Left ventricle myocardium superior (tissue), 1 donor: Measurements from ENCODE around the gene AGTPBP1. TPM values are rescaled to one million over a fixed set of nuclear protein-coding genes. Genes with fewer than 3 reads are reported as not detected.

Experiments used
- ATAC-seq: fragments of 200-7000 bp; cut with Tn5 transposase; one replicate; pipeline ENCODE4 v1.9.1; 2020; ENCODE audit warnings: mild to moderate bottlenecking, moderate library complexity
- DNase-seq: peaks from one replicate; pipeline ENCODE4 v3.0.0-alpha.2; 2020
- intact Hi-C: fragments of 100-400 bp; cut with micrococcal nuclease; formaldehyde crosslinking; loops from one replicate; pipeline ENCODE4 v1.11.0; 2022
- total RNA-seq: library from RNA; stranded (reverse); fragmentation: NEBNext Ultra II Directional; extraction: Animal tissue kit (Norgen Biotek cat#: 25700); gene quantifications from one replicate; pipeline ENCODE4 v1.2.1, GENCODE V29; 2021
- donor health status: DM: no; HTN: yes; CAD: no; lungs with severe emphysema.

AGTPBP1 gene
- total RNA-seq, 1 donor from 2014 or later: 64.4 TPM

DNA sequence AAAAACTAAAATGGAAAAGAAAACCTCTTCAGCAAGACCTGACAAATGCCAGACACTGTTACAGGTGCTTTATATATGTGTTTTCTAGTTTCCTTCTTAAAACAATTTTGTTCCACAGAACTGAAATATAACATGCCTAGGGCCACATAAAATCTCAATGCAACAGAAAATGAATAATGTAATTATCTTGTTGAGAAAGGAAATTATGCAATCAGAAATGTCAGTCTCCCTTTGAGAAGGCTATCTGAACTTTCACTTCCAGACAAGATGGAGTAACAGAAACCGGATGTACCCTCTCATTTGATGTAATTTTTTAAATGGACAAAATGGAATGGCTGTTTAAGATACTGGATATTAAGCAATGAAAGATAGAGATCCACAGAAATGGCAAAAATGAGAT, 79.2 kb downstream of the AGTPBP1 start:
- intact Hi-C loops: no loop called here
- no peak for DNase-seq
- ATAC-seq: no peak

DNA sequence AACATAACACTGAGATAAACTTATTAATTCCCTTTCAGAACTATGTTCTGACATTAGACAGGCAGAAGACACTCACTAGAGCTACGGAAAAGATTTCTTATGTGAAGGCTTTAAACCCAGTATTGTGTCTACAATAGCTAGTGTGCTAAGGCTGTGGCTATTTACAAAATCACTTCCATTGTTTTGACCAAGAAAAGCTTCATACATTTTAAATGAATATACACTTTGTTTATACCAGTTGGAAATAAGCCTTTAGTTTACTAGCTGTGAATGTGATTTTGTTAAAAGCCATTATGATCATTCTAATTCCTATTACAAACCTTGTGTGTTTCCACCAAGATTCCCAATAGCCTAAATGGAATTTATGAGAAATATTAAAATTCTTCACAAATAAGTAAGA, 83.0 kb downstream of the AGTPBP1 start:
- ATAC-seq: no peak
- intact Hi-C loops: no loop called here
- DNase-seq: no peak

DNA sequence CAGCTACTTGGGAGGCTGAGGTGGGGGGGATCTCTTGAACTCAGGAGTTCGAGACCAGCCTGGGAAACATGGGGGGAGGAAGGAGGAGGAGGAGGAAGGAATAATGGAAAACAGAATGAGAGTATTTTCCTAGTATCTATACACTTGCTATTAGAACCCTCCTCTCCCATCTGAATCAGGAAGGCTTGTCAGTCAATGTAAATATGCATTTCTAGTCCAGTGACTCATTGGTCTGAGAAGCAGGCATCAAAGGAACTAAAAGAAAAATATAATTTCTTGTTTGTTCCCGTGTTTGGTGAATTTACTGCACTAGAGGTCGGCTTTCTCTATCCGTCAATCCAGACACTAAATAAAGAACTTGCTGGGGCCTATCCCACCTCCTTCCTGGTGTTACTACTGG, 88.6 kb downstream of the AGTPBP1 start:
- DNase-seq (no peak), ATAC-seq (no peak)
- intact Hi-C loops: no loop called here

DNA sequence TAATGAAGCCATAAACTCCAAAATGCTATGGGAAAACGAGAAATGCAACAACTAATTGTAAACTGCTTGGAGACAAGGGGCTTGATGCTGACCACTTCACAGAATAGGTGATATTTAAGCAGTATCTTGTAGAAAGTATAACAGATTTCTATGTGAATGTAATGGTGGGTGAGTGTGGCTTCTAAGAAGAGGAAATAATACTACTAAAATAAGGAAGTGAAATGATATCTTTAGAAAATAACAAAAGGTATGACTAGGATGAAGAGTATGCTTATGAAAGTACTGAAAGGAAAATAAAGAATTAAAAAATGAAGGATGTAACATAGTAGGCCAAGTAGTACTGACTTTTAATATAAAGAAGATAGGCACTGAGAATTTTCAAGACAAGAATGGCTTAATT, 94.2 kb downstream of the AGTPBP1 start:
- intact Hi-C loops: no loop called here
- ATAC-seq: no peak
- DNase-seq: no peak

DNA sequence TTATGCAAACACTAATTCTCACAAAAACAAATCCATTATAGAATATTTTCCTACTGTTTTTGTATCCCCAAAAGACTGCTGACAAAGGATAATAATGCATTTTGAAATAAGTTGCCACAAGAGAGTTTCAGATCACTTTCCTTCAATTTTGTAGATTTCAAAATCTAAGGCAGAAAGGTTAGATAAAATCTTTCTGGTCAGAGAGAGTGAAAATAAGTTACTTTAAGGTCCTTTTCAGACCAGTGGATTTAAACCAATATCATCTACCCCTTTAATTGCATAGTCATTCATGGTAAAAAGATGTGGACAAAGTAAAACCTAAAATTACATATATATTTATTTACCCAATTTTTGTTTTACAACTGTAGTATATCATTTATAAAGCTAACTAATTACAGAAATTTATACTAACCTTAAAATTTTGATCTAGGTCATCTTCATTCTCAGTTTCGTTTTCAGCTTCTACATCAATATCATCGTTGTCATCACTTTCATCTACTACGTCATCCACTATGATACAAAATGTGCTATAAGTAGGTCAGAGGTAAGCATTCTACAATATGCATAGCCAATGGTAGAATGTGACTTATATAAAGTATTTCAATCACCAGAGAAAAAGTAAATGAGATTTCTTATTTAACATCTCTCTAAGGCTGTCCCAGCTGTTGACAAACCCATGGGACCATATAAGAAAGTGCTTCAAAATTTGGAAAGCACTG, 95.7 kb downstream of the AGTPBP1 start:
- intact Hi-C loops: no loop called here
- ATAC-seq (no peak), DNase-seq (no peak)

DNA sequence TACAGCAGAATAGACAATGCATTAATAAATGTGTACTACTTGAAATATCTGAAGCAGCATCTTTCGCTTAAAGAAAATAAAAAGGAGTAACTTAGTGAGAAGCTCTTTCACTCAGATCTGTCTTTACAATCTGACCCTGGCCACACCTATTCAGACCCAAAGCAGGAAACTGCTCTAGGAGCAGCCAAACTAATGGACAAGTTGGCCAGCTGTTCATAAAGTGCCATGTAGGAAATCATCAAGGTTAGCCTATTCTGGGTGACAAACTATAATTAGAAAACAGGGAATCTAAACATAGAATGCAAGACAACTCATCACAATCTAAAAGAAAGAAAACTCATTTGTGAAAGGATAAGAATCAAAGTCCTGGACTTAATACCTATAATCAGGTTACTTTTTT, 101.3 kb downstream of the AGTPBP1 start:
- intact Hi-C loops: no loop called here
- no peak for DNase-seq
- ATAC-seq: peak; percentile 70

DNA sequence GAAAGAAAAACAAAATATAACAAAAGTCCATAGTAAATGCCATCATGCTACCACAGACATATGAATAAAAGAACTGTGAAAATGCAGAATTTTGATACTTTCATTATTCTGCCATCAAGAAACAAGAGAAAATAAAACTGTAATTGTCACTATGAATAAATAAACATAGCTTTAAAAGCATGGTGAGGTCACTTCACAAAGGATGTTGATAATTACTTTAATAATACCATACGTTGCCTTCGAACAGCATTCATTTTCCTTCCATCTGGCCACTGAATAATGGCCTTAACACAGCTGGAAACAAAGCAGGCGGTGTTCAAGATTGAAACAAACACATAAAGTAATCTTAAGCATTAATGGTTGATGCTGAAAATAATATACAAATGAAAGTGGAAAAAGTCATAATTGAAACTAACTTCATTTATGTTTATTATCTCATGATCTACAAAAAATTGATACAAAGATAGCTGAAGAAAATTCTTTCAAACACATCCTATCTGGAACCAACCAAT, 102.0 kb downstream of the AGTPBP1 start:
- no peak for ATAC-seq
- intact Hi-C loops: no loop called here

DNA sequence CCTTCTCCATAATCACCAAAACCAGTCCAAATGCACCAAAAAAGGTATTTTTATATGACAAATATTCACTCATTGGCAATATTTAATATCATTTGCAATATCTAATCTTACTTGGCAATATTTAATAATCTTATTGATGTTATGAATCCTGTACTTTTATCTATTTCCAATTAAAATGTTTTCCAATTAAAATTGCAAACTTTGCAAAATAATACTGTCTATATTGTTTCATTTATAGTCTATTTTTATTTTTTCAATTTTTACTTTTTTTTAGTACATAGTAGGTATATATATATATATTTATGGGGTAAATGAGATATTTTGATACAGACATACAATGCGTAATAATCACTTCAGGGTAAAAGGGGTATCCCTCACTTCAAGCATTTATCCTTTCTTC, 109.9 kb downstream of the AGTPBP1 start:
- DNase-seq (no peak), ATAC-seq (no peak)
- intact Hi-C loops: no loop called here

More for the DNA sequence above, 102.0 kb downstream of the AGTPBP1 start:
- no peak for DNase-seq

DNA sequence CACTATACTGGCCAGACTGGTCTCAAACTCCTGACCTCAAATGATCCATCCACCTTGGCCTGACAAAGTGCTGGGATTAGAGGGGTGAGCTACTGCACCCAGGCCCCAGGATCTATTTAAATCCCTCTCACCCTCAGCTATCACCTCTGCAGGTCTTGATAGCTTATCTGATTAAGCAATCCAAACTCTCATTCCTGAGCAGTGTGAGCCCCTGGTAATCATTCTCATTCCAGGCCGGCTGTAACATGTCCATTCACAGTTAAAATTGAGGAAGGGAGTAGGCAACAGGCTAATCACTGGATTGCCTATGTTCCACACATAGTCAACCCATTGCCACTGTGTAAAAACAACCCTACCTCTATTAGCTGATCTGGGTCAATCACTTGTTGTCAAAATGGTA, 111.1 kb downstream of the AGTPBP1 start:
- DNase-seq (no peak), ATAC-seq (no peak)
- intact Hi-C loops: no loop called here

DNA sequence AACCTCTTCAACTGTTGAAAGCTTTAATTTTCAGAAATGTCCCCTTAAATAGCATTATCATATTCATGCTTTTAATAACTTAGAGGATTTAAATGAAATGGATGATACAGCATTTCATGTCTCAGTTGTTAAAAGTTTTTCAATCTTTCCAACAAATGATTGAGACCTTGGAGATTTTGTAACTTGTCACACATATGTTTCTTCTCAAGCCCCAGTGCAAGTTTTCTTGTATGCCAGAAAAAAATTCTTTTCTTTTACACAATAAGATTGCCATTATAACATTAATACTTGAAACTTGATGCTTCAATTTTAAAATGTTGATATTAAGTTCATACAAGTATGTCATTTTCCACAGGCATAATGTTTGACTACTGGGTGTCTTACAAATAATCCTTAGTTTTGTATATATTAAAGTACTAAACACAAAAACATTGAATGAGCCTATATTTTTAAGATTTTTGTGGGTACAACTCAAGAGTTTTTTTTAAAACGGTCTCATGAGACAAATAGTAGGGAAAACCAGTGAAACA, 124.5 kb downstream of the AGTPBP1 start:
- intact Hi-C loops: loop anchor here (10.0 kb wide), 1 partner anchor 1212 kb away; no protein-coding TSS in a partner anchor
- DNase-seq: no peak
- no peak for ATAC-seq

DNA sequence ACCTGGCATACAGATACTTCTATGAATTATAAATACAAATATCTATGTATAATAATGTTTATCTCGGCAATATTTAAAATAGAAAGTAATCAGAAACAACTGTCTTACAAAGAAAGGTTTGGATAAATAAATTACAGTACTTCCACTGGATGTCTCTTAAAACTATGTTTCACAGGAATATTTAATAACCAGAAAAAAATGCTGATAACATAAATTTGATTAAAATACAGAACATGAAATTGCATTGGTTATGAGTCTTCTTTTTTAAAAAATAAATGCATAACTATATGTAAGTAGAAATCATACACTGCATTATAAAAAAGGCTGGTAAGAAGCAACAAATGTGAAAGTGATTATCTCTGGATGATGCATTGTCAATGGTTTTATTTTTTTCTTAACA, 126.0 kb downstream of the AGTPBP1 start:
- intact Hi-C loops: loop anchor here (10.0 kb wide), 1 partner anchor 1211 kb away; no protein-coding TSS in a partner anchor
- no peak for ATAC-seq

DNA sequence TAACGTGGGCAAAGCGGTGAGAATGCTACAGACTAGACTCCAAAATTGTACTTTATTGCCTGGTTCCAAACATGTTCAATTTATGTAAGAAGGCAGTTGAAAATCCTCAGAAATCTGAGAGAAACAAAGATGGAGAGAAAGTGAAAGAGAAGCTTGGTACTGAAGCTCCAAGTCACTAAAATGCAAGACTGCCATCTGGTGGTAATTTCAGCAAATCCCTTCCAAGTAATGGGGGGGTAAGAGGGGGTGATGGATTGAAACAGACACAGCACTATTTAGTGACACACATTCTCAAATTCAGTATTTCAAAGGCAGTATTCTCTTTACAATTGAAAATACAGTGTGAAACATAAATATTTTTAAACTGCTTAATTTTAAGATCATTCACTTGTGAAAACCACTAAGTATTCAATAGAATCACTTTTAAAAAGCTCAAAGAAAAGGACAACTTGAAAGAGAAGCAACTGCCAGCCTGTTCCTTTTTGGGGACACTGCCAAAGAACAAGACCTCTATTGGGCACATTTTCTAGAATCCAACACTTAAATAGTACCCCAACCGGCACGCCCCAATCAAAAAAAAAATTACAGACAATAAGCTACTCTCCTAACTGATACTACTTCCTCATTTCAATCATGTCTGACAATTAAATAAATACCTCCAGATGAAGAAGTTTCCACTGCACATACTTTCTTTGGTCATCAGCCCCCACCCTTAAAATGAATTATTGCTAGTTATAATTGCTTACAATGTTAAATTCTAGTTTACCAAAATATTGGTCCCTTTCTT, 131.5 kb downstream of the AGTPBP1 start:
- ATAC-seq (peak; percentile 70), DNase-seq (no peak)
- intact Hi-C loops: loop anchor here (10.0 kb wide), 1 partner anchor 1205 kb away; no protein-coding TSS in a partner anchor

More for the DNA sequence above, 126.0 kb downstream of the AGTPBP1 start:
- DNase-seq: no peak

DNA sequence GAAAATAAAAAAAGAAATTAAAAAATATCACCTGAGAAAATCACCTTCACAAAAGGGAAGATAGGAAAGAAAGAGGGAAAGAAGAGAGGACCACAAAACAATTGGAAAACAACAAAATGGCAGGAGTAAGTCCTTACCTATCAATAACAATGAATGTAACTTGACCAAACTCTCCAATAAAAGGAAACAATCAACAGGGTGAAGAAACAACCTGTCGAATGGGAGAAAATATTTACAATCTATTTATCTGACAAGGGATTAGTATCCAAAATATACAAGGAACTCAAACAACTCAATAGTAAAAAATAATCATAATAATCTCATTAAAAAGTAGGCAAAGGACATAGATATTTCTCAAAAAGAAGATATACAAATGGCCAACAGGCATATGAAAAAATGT, 135.8 kb downstream of the AGTPBP1 start:
- ATAC-seq: no peak
- intact Hi-C loops: no loop called here
- DNase-seq: no peak

DNA sequence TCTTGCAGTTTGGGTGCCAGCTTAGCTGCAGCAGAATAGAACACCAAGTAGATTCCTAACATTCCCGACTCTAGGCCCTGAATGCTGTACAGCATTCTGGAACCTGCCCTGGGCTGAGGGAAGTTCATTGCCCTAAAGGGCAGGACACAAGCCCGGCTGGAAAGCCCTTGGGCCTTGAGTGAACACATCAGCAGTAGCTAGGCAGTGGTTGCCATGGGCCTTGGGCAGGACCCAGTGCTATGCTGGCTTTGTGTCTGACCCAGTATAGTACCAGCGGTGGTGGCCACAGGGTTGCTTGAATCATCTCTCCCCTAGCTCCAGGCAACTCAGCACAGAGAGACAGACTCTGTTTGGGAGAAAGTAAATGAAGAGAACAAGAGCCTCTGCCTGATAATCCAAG, 137.8 kb downstream of the AGTPBP1 start:
- intact Hi-C loops: loop anchor here (2.0 kb wide), 1 partner anchor 15 kb away; no protein-coding TSS in a partner anchor
- no peak for DNase-seq
- no peak for ATAC-seq

DNA sequence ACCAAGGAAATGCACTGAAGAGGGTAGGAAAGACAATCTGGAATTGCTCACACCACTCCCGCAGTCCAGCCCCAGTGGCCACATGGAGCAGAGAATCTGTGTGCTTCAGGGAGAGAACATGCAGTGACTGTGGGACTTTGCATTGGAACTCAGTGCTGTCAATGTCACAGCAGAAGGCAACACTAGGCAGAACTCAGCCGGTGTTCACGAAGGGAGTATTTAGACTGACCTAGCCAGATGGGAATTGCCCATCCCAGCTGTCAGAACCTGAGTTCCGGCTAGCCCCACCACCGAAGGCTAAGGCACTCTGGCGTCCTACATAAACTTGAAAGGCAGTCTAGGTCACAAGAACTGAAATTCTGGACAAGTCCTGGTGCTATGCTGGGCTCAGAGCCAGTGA, 139.0 kb downstream of the AGTPBP1 start:
- DNase-seq (no peak), ATAC-seq (peak; percentile 48)
- intact Hi-C loops: loop anchor here (2.0 kb wide), 1 partner anchor 16 kb away; no protein-coding TSS in a partner anchor

DNA sequence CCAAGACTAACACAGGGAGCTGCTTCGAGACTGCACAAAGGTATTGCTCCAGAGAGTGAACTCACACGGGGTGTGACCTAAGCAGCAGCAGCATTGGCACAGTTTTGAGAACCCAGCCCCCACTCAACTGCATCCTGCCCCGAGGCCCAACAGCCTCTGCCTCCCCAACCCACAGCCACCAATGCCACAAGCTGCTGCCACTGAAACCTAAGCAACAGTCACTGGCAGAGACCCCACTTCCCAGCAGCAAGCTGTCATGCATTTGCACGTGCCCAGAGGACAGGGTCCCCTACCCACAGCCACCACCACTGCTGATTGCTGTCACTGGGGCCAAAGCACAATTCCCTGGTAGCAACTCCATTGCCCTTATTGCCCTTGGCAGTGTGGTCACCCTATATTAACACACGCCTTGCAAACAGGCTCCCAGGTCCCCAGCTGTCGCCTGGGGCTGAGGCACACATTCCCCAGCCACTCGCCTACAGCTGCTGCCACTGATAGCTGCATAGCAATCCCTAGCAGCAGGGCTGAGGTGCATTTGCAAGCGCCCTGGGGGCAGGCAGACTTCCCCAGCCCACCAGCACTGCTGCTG, 141.0 kb downstream of the AGTPBP1 start:
- peak; percentile 80 for ATAC-seq
- peak; percentile 38 for DNase-seq
- intact Hi-C loops: no loop called here

DNA sequence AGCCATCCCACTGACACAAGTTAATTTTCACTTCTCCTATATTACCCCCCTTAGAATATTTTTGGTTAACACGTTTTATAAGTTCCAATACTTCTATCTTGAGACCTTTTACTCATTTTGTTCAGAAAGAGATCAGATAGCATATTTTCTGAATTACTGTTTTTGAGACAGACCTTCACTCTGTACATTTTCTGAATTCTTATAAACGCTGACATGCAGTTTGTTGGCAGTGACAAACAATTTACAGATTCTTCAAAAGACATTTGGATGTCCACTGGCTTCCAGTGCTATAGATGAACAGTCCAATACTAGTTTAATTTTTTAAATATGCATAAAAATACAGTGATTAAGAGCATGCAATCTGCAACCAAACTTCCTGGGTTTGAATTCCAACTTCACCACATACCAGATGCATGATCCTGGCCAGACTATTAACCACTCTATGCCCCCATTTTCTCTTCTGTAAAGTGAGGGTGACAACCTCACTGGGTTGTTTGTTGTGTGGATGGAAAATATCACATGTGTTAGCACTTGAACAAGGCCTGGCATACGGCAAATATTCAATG, 142.1 kb downstream of the AGTPBP1 start:
- intact Hi-C loops: no loop called here
- DNase-seq: no peak
- ATAC-seq: no peak

DNA sequence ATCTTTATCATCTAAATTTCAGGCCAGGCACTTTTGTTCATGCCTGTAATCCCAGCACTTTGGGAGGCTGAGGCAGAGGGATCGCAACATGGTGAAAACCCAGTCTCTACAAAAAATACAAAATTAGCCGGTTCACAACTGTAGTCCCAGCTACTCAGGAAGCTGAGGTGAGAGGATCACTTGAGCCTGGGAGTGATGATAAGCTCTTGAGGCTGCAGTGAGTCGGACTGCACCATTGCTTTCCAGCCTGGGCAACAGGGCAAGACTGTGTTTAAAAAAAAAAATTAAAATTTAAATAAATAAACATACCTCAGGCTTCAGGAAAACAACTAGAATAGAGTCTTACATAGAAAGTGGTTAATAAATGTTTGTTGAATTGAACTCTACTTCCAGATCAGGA, 147.4 kb downstream of the AGTPBP1 start:
- ATAC-seq: no peak
- DNase-seq: no peak
- intact Hi-C loops: no loop called here

DNA sequence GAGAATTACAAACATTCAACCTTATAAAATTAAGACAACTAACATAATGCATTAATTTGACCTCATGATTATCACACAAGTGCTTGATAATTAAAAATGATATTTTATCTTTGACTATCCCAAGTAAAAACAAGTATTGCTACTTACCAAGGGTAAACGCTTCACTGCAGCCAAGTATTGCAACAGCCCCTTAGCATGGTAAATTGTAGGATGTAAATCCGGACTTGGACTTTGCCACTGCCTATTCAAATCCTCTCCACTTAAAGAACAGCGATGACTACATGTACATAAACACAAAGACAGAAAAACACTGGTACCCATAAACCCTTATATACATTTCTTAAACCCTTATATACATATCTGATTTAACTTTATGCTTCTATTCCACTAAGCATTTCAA, 155.1 kb downstream of the AGTPBP1 start:
- DNase-seq (no peak), ATAC-seq (no peak)
- intact Hi-C loops: no loop called here
